ENCODE measurements around the gene SIRPD. TPM values are rescaled to one million over a fixed set of nuclear protein-coding genes. Genes with fewer than 3 reads are reported as not detected.

The SIRPD gene
- polyA plus RNA-seq, 3 donors from 2014 or later: 0.35 TPM; not detected in 2

DNA sequence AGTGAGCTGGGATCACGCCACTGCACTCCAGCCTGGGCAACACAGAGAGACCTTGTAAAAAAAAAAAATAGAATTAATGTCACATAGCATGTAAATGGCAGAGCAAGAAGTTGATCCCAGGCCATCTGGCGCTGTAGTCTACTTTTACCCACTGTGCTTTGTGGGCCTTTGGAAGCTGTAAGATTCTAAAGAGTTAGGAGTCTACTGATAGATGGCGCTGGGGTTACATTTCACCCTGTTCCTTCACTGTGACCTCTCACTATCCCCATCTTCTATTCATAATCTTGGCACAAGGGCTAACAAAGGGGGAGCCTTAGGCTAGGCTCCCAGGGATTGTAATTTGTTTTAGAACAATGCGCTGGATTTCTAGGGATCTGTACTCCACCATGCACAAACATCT is 24.4 kb downstream of the SIRPD start:
- H3K27me3 Mint-ChIP-seq (ENCODE audit: low read depth in 3 of 3): peaks cover 5 to 16% (median 13%) of the 10 kb centered on the region in 3 donors
- H3K36me3 Mint-ChIP-seq: no peaks in the 10 kb centered on the region
- H3K4me3 Mint-ChIP-seq: no peak overlapping the region
- no peaks in the 10 kb centered on the region for H3K4me1 Mint-ChIP-seq
- peaks cover 0 to 2% (median 0%) of the 10 kb centered on the region in 6 donors for H3K9me3 Mint-ChIP-seq
- no peak for DNase-seq
- H3K27ac Mint-ChIP-seq: no peak overlapping the region

DNA sequence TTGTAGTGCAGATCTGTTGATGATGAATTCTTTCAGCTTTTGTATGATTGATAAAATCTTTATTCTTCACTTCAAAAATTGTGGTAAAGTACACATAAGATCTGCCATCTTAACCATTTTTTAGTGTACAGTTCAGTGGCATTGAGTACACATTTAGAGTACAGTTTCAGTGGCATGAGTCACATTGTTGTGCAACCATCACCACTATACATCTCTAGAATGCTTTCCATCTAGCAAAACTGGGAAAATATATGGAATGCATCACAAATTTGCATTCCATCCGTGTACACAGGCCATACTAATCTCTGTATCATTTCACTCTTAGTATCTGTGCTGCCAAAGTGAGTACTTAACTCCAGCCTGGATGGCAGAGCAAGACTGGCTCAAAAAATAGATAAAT is 28.7 kb downstream of the SIRPD start:
- Mint-ChIP-seq H3K36me3 (no peaks in the 10 kb centered on the region), H3K4me3 (no peak overlapping the region), H3K27ac (no peak overlapping the region), H3K4me1 (no peaks in the 10 kb centered on the region), H3K9me3 (peaks cover 0 to 2% (median 0%) of the 10 kb centered on the region in 6 donors), H3K27me3 (ENCODE audit: low read depth in 3 of 3) (peaks cover 6 to 15% (median 14%) of the 10 kb centered on the region in 3 donors)
- DNase-seq: no peak

DNA sequence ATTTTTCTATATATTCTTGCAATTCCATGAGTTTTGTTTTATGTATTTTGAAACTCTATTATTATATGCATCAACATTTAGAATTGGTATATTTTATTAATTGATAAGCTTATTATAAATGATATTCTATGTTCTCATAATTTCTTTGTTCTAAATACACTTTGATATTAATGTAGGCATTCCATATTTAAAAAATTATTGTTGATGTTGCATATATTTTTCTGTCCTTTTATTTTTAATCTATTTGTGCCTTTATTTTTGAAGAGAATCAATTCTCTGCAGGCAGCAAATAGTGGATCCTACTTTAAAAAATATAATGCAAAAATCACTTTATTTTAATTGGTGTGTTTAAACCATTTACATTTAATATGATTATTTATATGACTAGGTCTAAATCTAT is 29.6 kb downstream of the SIRPD start:
- Mint-ChIP-seq H3K36me3 (no peaks in the 10 kb centered on the region), H3K9me3 (peaks cover 0 to 2% (median 0%) of the 10 kb centered on the region in 6 donors), H3K4me3 (no peak overlapping the region), H3K27me3 (ENCODE audit: low read depth in 3 of 3) (peaks cover 6 to 19% (median 15%) of the 10 kb centered on the region in 3 donors), H3K4me1 (no peaks in the 10 kb centered on the region), H3K27ac (no peak overlapping the region)
- DNase-seq: no peak

DNA sequence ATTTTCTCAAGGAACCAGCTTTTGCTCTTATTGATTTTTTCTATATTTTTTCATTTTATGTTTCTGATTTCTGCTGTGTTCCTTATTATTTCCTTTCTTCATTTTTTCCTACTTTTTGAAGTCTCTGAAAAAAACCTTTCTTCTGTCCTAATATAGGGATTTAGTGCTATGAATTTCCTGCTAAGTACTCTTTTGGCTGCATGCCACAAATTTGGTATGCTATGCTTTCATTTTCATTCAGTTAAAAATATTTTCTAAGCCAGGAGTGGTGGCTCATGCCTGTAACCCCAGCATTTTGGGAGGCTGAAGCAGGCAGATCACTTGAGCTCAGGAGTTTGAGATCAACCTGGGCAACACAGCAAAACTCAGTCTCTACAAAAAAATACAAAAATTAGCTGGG is 30.6 kb downstream of the SIRPD start:
- Mint-ChIP-seq H3K27ac (no peak overlapping the region), H3K36me3 (no peaks in the 10 kb centered on the region), H3K4me1 (no peaks in the 10 kb centered on the region), H3K9me3 (peaks cover 0 to 2% (median 0%) of the 10 kb centered on the region in 6 donors), H3K4me3 (no peak overlapping the region), H3K27me3 (ENCODE audit: low read depth in 3 of 3) (peaks cover 6 to 16% (median 15%) of the 10 kb centered on the region in 3 donors)
- no peak for DNase-seq

DNA sequence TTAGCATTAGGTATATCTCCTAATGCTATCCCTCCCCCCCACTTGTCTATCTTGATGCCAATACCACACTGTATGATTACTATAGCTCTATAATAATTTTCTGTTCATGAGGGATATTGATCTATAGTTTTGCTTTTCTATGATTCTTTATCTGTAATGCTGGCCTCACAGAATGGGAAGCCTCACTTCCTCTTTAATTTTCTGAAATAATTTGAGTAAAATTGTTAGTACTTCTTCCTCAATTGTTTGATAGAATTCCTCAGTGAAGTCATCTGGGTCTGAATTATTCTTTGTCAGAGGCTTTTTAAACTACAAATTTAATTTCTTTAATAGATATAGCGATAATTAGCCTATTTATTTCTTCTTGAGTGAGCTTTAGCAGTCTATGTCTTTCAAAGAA is 31.2 kb downstream of the SIRPD start:
- no peak overlapping the region for H3K4me3 Mint-ChIP-seq
- H3K27ac Mint-ChIP-seq: no peak overlapping the region
- peaks cover 6 to 16% (median 12%) of the 10 kb centered on the region in 3 donors for H3K27me3 Mint-ChIP-seq (ENCODE audit: low read depth in 3 of 3)
- no peaks in the 10 kb centered on the region for H3K36me3 Mint-ChIP-seq
- DNase-seq: no peak
- H3K4me1 Mint-ChIP-seq: no peaks in the 10 kb centered on the region
- peaks cover 0 to 2% (median 0%) of the 10 kb centered on the region in 6 donors for H3K9me3 Mint-ChIP-seq

DNA sequence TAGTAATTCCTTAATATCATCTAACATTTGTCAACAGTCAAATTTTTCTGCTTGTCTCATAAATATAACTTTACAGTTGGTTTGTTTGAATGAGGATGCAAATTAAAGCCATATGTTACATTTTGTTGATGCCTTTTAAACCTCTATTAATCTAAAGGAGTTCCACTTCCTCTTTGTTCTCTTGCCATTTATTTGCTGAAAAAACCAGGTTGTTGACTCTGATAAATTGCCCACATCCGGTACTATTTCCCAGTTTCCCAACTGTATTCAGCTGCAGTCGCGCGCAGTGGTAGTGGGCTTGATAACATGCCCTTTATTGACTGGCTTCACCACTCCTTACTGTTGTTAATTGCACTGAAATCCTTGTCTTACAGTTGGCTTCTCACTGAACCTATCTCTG is 33.5 kb downstream of the SIRPD start:
- Mint-ChIP-seq H3K27me3 (ENCODE audit: low read depth in 3 of 3) (peaks cover 1 to 11% (median 7%) of the 10 kb centered on the region in 3 donors), H3K4me1 (no peaks in the 10 kb centered on the region), H3K4me3 (no peak overlapping the region), H3K36me3 (no peaks in the 10 kb centered on the region), H3K27ac (no peak overlapping the region), H3K9me3 (peaks cover 0 to 2% (median 0%) of the 10 kb centered on the region in 6 donors)
- no peak for DNase-seq

DNA sequence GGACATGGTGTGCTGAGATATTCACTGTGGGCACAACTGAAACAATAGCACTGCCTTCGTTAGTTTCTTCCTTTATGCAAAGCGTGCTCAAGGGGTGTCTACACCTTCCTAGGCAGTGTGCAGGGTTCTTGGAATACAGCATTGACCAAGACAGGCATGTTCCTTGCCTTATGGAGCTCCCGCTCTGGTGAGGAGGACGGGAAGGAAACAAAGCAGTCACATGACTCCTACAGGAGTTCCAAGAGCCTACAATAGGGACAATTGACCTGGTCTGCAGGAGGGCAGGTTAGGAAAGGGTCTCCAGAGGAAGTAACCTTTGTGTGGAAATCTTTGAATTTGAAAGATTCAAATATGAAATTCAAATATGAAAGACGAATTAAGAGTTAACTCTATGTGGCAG is 40.5 kb downstream of the SIRPD start:
- H3K27ac Mint-ChIP-seq: no peak overlapping the region
- no peaks in the 10 kb centered on the region for H3K4me1 Mint-ChIP-seq
- H3K36me3 Mint-ChIP-seq: no peaks in the 10 kb centered on the region

DNA sequence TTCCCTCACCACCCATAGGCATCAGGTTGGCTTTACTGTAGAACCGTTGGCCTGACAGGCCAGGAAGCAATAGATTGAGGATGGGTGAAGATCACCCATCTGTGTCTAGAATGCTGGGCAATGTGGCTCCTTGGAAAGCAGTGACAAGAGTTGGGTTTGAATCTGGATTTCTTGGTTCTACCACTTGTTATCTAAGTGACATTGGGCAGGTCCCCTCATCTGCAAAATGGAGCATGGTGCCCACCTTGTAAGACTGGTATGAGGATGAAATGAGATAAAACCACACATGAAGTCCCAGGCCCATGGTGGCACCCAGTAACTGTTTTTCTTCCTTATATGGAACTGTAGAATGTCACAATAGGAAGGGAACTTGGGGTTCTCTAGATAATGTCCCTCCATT is 43.7 kb downstream of the SIRPD start:
- Mint-ChIP-seq H3K9me3 (no peaks in the 10 kb centered on the region), H3K4me3 (no peak overlapping the region), H3K36me3 (no peaks in the 10 kb centered on the region), H3K27ac (no peak overlapping the region), H3K27me3 (ENCODE audit: low read depth in 3 of 3) (peaks cover 1 to 11% (median 11%) of the 10 kb centered on the region in 3 donors), H3K4me1 (no peaks in the 10 kb centered on the region)
- no peak for DNase-seq

More for the DNA sequence above, 40.5 kb downstream of the SIRPD start:
- no peak overlapping the region for H3K4me3 Mint-ChIP-seq
- H3K27me3 Mint-ChIP-seq (ENCODE audit: low read depth in 3 of 3): peaks cover 0 to 11% (median 4%) of the 10 kb centered on the region in 3 donors
- DNase-seq: no peak
- no peaks in the 10 kb centered on the region for H3K9me3 Mint-ChIP-seq

DNA sequence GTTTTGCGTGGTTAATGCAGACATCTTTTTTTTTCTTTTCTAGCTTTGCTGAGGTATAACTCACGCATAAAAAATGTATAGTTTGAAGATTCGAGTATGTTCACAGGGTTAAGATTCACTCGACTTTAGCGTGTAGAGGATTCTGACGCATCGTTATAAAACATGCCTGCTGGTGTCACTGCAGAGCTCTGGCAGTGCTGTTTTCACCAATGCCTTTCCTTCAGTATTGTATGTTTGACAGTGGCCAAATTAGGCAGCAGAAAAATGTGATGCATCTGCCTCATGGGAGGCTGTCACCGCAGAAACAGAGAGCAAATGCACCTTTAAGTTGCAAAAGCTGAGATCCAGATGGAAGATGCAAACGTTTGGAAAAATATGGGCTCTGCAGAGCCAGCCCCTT is 48.3 kb downstream of the SIRPD start:
- no peaks in the 10 kb centered on the region for H3K36me3 Mint-ChIP-seq
- H3K4me3 Mint-ChIP-seq: no peak overlapping the region
- H3K9me3 Mint-ChIP-seq: no peaks in the 10 kb centered on the region
- no peak for DNase-seq
- H3K27ac Mint-ChIP-seq: no peak overlapping the region
- no peaks in the 10 kb centered on the region for H3K4me1 Mint-ChIP-seq
- H3K27me3 Mint-ChIP-seq (ENCODE audit: low read depth in 3 of 3): peaks cover 1 to 14% (median 12%) of the 10 kb centered on the region in 3 donors

DNA sequence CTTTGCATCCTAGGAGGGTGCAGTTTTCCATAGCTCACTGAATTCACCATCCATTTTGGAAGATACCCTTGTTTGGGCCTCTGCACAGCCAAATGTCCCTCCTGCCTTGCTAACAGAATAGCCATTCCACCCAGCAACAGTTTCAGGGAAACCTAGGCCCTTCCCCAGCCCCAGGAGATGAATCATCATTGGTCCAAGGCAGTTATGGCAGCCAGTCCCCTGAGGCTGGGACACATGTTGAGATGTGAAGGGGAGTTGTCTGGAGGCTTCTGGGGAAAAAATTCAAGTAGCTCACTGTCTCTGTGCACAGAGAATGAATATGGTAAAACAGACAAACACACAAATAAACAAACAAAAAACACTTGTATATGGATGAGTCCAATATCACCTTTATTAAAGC is 48.9 kb downstream of the SIRPD start:
- H3K4me1 Mint-ChIP-seq: peaks cover 2% of the 10 kb centered on the region in 2 donors
- no peaks in the 10 kb centered on the region for H3K36me3 Mint-ChIP-seq
- DNase-seq: no peak
- H3K27me3 Mint-ChIP-seq (ENCODE audit: low read depth in 3 of 3): peaks cover 1 to 15% (median 12%) of the 10 kb centered on the region in 3 donors
- H3K4me3 Mint-ChIP-seq: no peak overlapping the region
- no peak overlapping the region for H3K27ac Mint-ChIP-seq
- no peaks in the 10 kb centered on the region for H3K9me3 Mint-ChIP-seq

DNA sequence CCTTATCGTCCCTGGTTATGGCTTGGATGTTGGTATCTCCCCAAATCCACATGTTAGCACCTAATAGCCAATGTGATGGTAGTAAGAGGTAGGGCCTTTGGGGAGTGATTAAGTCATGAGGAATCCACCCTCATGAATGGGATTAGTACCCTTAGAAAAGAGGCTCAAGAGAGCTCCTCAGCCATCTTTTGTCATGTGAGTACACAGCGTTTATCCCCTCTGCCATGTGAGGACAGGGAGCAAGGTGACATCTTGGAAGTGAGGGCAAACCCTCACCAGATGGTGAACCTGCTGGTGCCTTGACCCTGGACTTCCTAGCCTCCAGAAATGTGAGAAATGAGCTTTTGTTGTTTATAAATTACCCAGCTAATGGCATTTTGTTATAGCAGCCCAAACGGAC is 50.2 kb downstream of the SIRPD start:
- no peak overlapping the region for H3K27ac Mint-ChIP-seq
- no peak for DNase-seq
- peaks cover 1 to 21% (median 13%) of the 10 kb centered on the region in 3 donors for H3K27me3 Mint-ChIP-seq (ENCODE audit: low read depth in 3 of 3)
- H3K9me3 Mint-ChIP-seq: no peaks in the 10 kb centered on the region
- H3K36me3 Mint-ChIP-seq: no peaks in the 10 kb centered on the region
- H3K4me1 Mint-ChIP-seq: peaks cover 4 to 5% of the 10 kb centered on the region in 2 donors
- no peak overlapping the region for H3K4me3 Mint-ChIP-seq

DNA sequence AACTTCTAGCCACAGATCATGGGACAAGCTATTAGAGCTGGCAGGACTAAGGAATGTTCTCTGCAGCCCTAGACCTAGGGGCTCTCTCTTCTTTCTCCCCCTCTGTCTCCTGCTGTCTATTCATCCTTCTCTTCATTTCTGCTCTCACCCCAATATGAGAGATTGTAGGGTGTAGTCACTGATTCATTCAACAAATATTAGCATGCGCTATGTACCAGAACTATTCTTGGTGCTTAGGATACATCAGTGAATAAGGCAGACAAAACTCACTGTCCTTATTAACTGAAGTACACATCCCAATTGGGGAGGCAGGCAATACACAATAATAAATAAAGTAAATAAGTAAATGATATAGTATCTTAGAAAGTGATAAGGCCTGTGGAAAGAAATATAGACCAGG is 51.6 kb downstream of the SIRPD start:
- H3K4me3 Mint-ChIP-seq: no peak overlapping the region
- H3K27me3 Mint-ChIP-seq (ENCODE audit: low read depth in 3 of 3): peaks cover 1 to 16% (median 11%) of the 10 kb centered on the region in 3 donors

DNA sequence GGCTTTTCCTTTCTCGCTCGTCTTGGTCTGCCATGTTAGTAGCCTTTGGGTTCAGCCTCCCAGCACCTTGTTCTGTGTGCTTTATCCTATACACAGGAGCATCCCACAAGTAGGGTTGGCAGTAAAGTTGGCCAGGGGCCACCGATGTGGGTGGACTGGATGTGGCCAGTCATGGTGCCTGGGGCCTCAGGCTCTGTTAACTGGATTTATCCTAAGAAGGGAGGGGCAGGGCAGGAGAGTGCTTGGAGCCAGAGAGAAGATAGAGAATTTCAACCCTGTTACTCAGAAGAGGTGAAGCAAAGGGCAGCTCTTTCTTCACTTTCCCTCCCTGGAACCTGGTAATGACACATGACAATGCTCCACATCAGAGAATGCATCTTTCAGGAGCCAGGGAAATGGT is 52.1 kb downstream of the SIRPD start:
- no peak overlapping the region for H3K27ac Mint-ChIP-seq

More for the DNA sequence above, 51.6 kb downstream of the SIRPD start:
- Mint-ChIP-seq H3K4me1 (peaks cover 4 to 5% of the 10 kb centered on the region in 2 donors), H3K36me3 (no peaks in the 10 kb centered on the region), H3K9me3 (no peaks in the 10 kb centered on the region), H3K27ac (no peak overlapping the region)
- no peak for DNase-seq

DNA sequence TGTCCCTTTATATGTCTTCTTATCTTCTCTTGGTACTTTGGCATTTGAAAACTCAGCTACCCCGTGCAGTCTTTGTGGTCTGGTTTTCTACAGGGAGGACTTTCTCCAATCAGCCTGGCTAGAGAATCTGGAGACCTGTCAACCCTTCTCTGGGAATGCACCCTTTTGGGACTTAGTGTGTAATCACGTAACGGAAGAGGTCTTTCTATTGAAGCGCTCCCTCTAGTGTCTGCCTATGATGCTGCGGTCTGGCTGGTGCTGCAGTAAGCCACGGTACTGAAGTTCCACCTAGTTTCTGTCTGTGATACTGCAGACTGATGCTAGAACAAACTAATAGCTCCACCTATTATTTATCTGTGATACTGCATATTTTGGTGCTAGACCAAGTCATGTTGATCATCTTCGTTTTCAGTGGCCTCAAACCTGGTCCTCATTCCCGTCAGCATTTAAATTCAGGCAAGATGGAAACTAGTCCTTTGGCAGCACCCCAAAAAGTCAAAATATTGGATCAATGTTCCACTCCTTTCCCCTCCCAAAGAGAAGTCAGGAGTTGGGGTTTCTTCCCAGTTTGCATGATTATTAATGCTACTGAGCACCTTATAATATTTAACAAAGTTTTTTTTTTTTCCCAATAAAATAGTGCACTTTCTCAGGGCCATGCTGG is 53.8 kb downstream of the SIRPD start:
- Mint-ChIP-seq H3K9me3 (peaks cover 0 to 2% (median 0%) of the 10 kb centered on the region in 6 donors), H3K27ac (no peak overlapping the region), H3K27me3 (ENCODE audit: low read depth in 3 of 3) (peaks cover 0 to 21% (median 14%) of the 10 kb centered on the region in 3 donors), H3K4me1 (peaks cover 4 to 5% of the 10 kb centered on the region in 2 donors), H3K4me3 (no peak overlapping the region), H3K36me3 (no peaks in the 10 kb centered on the region)
- peak; percentile 49 to 55 (median 49) for DNase-seq

More for the DNA sequence above, 52.1 kb downstream of the SIRPD start:
- DNase-seq: no peak
- peaks cover 1 to 16% (median 13%) of the 10 kb centered on the region in 3 donors for H3K27me3 Mint-ChIP-seq (ENCODE audit: low read depth in 3 of 3)
- H3K9me3 Mint-ChIP-seq: no peaks in the 10 kb centered on the region
- no peaks in the 10 kb centered on the region for H3K36me3 Mint-ChIP-seq
- H3K4me3 Mint-ChIP-seq: no peak overlapping the region
- H3K4me1 Mint-ChIP-seq: peaks cover 4 to 5% of the 10 kb centered on the region in 2 donors

DNA sequence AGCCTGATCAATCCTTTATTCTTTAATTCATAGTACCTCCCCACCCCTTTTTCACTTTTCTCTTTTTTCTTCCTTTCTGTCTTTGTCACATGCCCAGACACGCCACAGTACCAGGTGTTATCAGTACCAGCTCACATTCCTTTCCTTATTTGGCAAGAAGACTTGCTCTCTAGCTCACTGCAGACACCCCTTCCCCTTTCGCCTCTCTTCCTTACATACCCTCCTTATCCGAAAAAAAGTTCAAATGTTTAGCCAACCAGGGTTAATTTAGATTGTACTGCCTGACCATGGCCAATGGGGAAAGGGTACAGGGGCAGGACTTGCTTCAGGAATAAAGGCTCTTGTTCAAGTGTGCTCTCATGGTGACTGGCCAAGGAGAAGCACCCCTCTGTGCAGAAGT is 57.0 kb downstream of the SIRPD start:
- Mint-ChIP-seq H3K9me3 (peaks cover 0 to 10% (median 0%) of the 10 kb centered on the region in 6 donors), H3K4me1 (peaks cover 4 to 5% of the 10 kb centered on the region in 2 donors), H3K27me3 (ENCODE audit: low read depth in 3 of 3) (peaks cover 0 to 33% (median 10%) of the 10 kb centered on the region in 3 donors), H3K27ac (no peak overlapping the region), H3K4me3 (no peak overlapping the region), H3K36me3 (no peaks in the 10 kb centered on the region)
- no peak for DNase-seq
